Rectal smooth muscle tissue (tissue), 1 donor: Measurements from ENCODE around the gene FOXB1.

Source experiments
- H3K27ac ChIP-seq: one replicate; pipeline ENCODE4 v1.7.0; 2013; ENCODE audit warnings: low read depth, low read length, inconsistent platforms
- H3K27me3 ChIP-seq: one replicate; pipeline ENCODE4 v1.7.0; 2013; ENCODE audit warnings: low read length; ENCODE audit not compliant: control insufficient read depth, insufficient read depth
- H3K36me3 ChIP-seq: one replicate; pipeline ENCODE4 v1.7.0; 2013; ENCODE audit warnings: low read length; ENCODE audit not compliant: control insufficient read depth, insufficient read depth
- H3K4me1 ChIP-seq: one replicate; pipeline ENCODE4 v1.7.0; 2013; ENCODE audit warnings: low read length; ENCODE audit not compliant: control insufficient read depth, insufficient read depth
- H3K4me3 ChIP-seq: one replicate; pipeline ENCODE4 v1.7.0; 2013; ENCODE audit warnings: low read length
- H3K9ac ChIP-seq: one replicate; pipeline ENCODE4 v1.7.0; 2013; ENCODE audit warnings: low read length

FOXB1 gene

GRCh38 chr15:60000824-60001609 is 3.1 kb upstream of the FOXB1 start:
- Histone ChIP-seq H3K4me3 (no peak overlapping the region), H3K9ac (no peak overlapping the region), H3K27ac (no peak overlapping the region), H3K36me3 (no peaks in the 10 kb centered on the region), H3K27me3 (peaks cover 75% of the 10 kb centered on the region), H3K4me1 (no peaks in the 10 kb centered on the region)

GRCh38 chr15:60001610-60002527 is 2.2 kb upstream of the FOXB1 start:
- no peak overlapping the region for H3K4me3 ChIP-seq
- H3K4me1 ChIP-seq: peaks cover 3% of the 10 kb centered on the region
- no peaks in the 10 kb centered on the region for H3K36me3 ChIP-seq
- H3K27ac ChIP-seq: no peak overlapping the region
- peaks cover 71% of the 10 kb centered on the region for H3K27me3 ChIP-seq
- H3K9ac ChIP-seq: no peak overlapping the region

GRCh38 chr15:60002528-60003218 is 1.4 kb upstream of the FOXB1 start:
- Histone ChIP-seq H3K4me1 (peaks cover 3% of the 10 kb centered on the region), H3K4me3 (no peak overlapping the region), H3K27ac (no peak overlapping the region), H3K27me3 (peaks cover 65% of the 10 kb centered on the region), H3K9ac (no peak overlapping the region), H3K36me3 (no peaks in the 10 kb centered on the region)

GRCh38 chr15:60003243-60004008 is 685 bp upstream of the FOXB1 start:
- Histone ChIP-seq H3K9ac (no peak overlapping the region), H3K4me1 (peaks cover 3% of the 10 kb centered on the region), H3K36me3 (no peaks in the 10 kb centered on the region), H3K4me3 (no peak overlapping the region), H3K27me3 (peaks cover 60% of the 10 kb centered on the region), H3K27ac (no peak overlapping the region)

- Histone ChIP-seq H3K4me3 (peak overlapping the region; percentile 30), H3K4me1 (peaks cover 3% of the 10 kb centered on the region), H3K27me3 (peaks cover 53% of the 10 kb centered on the region), H3K9ac (no peak overlapping the region), H3K36me3 (no peaks in the 10 kb centered on the region), H3K27ac (no peak overlapping the region)
Measured at GRCh38 chr15:60004846-60005351, 788 bp downstream of the FOXB1 start.

GRCh38 chr15:60005352-60006202 is 1.5 kb downstream of the FOXB1 start:
- peak overlapping the region; percentile 64 for H3K4me3 ChIP-seq
- no peak overlapping the region for H3K27ac ChIP-seq
- H3K27me3 ChIP-seq: peaks cover 46% of the 10 kb centered on the region
- H3K9ac ChIP-seq: no peak overlapping the region
- H3K36me3 ChIP-seq: no peaks in the 10 kb centered on the region
- H3K4me1 ChIP-seq: peaks cover 3% of the 10 kb centered on the region

- Histone ChIP-seq H3K9ac (no peak overlapping the region), H3K27ac (no peak overlapping the region), H3K27me3 (peaks cover 40% of the 10 kb centered on the region), H3K4me3 (peak overlapping the region; percentile 64), H3K36me3 (no peaks in the 10 kb centered on the region), H3K4me1 (peaks cover 3% of the 10 kb centered on the region)
Measured at GRCh38 chr15:60006203-60006862, 2.2 kb downstream of the FOXB1 start.

GRCh38 chr15:60006873-60007272 is 2.8 kb downstream of the FOXB1 start:
- H3K4me1 ChIP-seq: peaks cover 3% of the 10 kb centered on the region
- H3K27me3 ChIP-seq: peaks cover 36% of the 10 kb centered on the region
- H3K9ac ChIP-seq: no peak overlapping the region
- H3K4me3 ChIP-seq: peak overlapping the region; percentile 64
- H3K36me3 ChIP-seq: no peaks in the 10 kb centered on the region
- no peak overlapping the region for H3K27ac ChIP-seq

- peaks cover 3% of the 10 kb centered on the region for H3K4me1 ChIP-seq
- H3K9ac ChIP-seq: no peak overlapping the region
- H3K4me3 ChIP-seq: no peak overlapping the region
- no peak overlapping the region for H3K27ac ChIP-seq
- H3K27me3 ChIP-seq: peaks cover 21% of the 10 kb centered on the region
- no peaks in the 10 kb centered on the region for H3K36me3 ChIP-seq
Measured at GRCh38 chr15:60009124-60009960, 5.2 kb downstream of the FOXB1 start.
